ENCODE measurements around the gene RNF152. TPM values are rescaled to one million over a fixed set of nuclear protein-coding genes. Genes with fewer than 3 reads are reported as not detected.

The RNF152 gene
- polyA plus RNA-seq, 1 experiment = 6.5 TPM

GRCh38 chr18:61851279-61851678 is 41.5 kb downstream of the RNF152 start:
- no peaks in the 10 kb centered on the region for H3K36me3 ChIP-seq (ENCODE audit: control insufficient read depth, insufficient read depth, low read length)
- no peaks in the 10 kb centered on the region for H3K27me3 ChIP-seq (ENCODE audit: control insufficient read depth, insufficient read depth, low read length)
- CTCF ChIA-PET = no interaction called here
- H3K4me3 ChIP-seq (ENCODE audit: low read depth, low read length) = no peak overlapping the region
- no peak for DNase-seq (ENCODE audit: low read depth)
- POLR2A ChIA-PET = no interaction called here
- TF ChIP-seq CTCF (IDR thresholded peaks at IDR 0.05; ENCODE audit: insufficient read depth, low read depth, low read length) = no peak

GRCh38 chr18:61850756-61851155 is 42.1 kb downstream of the RNF152 start:
- TF ChIP-seq CTCF (IDR thresholded peaks at IDR 0.05; ENCODE audit: insufficient read depth, low read depth, low read length) = no peak
- Histone ChIP-seq H3K27me3 (ENCODE audit: control insufficient read depth, insufficient read depth, low read length) (no peaks in the 10 kb centered on the region), H3K4me3 (ENCODE audit: low read depth, low read length) (no peak overlapping the region), H3K36me3 (ENCODE audit: control insufficient read depth, insufficient read depth, low read length) (no peaks in the 10 kb centered on the region)
- CTCF ChIA-PET = no interaction called here
- POLR2A ChIA-PET = no interaction called here
- DNase-seq (ENCODE audit: low read depth) = no peak

GRCh38 chr18:61847164-61847791 is 45.5 kb downstream of the RNF152 start:
- Histone ChIP-seq H3K36me3 (ENCODE audit: control insufficient read depth, insufficient read depth, low read length) (no peaks in the 10 kb centered on the region), H3K27me3 (ENCODE audit: control insufficient read depth, insufficient read depth, low read length) (no peaks in the 10 kb centered on the region), H3K4me3 (ENCODE audit: low read depth, low read length) (no peak overlapping the region)
- POLR2A ChIA-PET = no interaction called here
- CTCF ChIA-PET = interaction anchor here (1.2 to 1.7 kb wide), 2 partner anchors 23 to 265 kb away, joined by 3 read pairs; no protein-coding TSS in a partner anchor
- no peak for DNase-seq (ENCODE audit: low read depth)
- no peak for TF ChIP-seq CTCF (IDR thresholded peaks at IDR 0.05; ENCODE audit: insufficient read depth, low read depth, low read length)

GRCh38 chr18:61845197-61845596 is 47.6 kb downstream of the RNF152 start:
- TF ChIP-seq CTCF (IDR thresholded peaks at IDR 0.05; ENCODE audit: insufficient read depth, low read depth, low read length) = no peak

GRCh38 chr18:61844726-61845125 is 48.1 kb downstream of the RNF152 start:
- POLR2A ChIA-PET = no interaction called here
- no peaks in the 10 kb centered on the region; the same call in 1 of the 2 replicates for H3K36me3 ChIP-seq (ENCODE audit: control insufficient read depth, insufficient read depth, low read length)
- CTCF ChIA-PET = no interaction called here
- no peak overlapping the region for H3K4me3 ChIP-seq (ENCODE audit: low read depth, low read length)
- no peak for DNase-seq (ENCODE audit: low read depth)
- TF ChIP-seq CTCF (IDR thresholded peaks at IDR 0.05; ENCODE audit: insufficient read depth, low read depth, low read length) = no peak
- H3K27me3 ChIP-seq (ENCODE audit: control insufficient read depth, insufficient read depth, low read length) = no peaks in the 10 kb centered on the region

More at GRCh38 chr18:61845197-61845596, 47.6 kb downstream of the RNF152 start:
- no peak for DNase-seq (ENCODE audit: low read depth)
- Histone ChIP-seq H3K36me3 (ENCODE audit: control insufficient read depth, insufficient read depth, low read length) (no peaks in the 10 kb centered on the region; the same call in 1 of the 2 replicates), H3K4me3 (ENCODE audit: low read depth, low read length) (no peak overlapping the region), H3K27me3 (ENCODE audit: control insufficient read depth, insufficient read depth, low read length) (no peaks in the 10 kb centered on the region)
- ChIA-PET POLR2A (no interaction called here), CTCF (interaction anchor here (1.3 kb wide), 1 partner anchor 21 kb away, joined by 3 read pairs; no protein-coding TSS in a partner anchor)
